H1 (cell line): ENCODE data around the gene EMD. TPM values are rescaled to one million over a fixed set of nuclear protein-coding genes. Genes with fewer than 3 reads are reported as not detected.

ENCODE experiments used
- FOSL1 ChIP-seq: IDR thresholded peaks from 2 replicates; pipeline ENCODE4 v1.6.1; 2011; ENCODE audit warnings: mild to moderate bottlenecking, low read depth, low read length, moderate library complexity; ENCODE audit not compliant: insufficient read depth
- HDAC6 ChIP-seq: IDR thresholded peaks from one replicate; pipeline ENCODE4 v1.7.1; 2012; ENCODE audit warnings: low read depth, mild to moderate bottlenecking, inconsistent platforms, low read length, moderate library complexity
- MAFK ChIP-seq: IDR thresholded peaks from 2 replicates; pipeline ENCODE4 v1.6.1; 2012; ENCODE audit warnings: low read depth, mild to moderate bottlenecking, improper control_type of control experiment, low read length
- SIX5 ChIP-seq: IDR thresholded peaks from 2 replicates; pipeline ENCODE4 v1.6.1; 2011; ENCODE audit warnings: mild to moderate bottlenecking, low read depth, low read length
- polyA plus RNA-seq, 7 experiments: library from polyadenylated mRNA; depleted of rRNA in 3 of 7; stranded (reverse) in 5 of 7; unstranded in 2 of 7; fragments of >200 nt in 5 of 7; fragments of 200-250 nt in 2 of 7; gene quantifications; 1 replicate in 5 of 7; 2 replicates in 1 of 7; 4 replicates in 1 of 7; pipeline versions ENCODE4 v1.2.1 to v1.2.3, GENCODE V29; 2011 to 2013; ENCODE audit warnings: missing spikeins in 2 of 7, mixed read lengths in 2 of 7
- total RNA-seq: library from RNA; stranded (reverse); fragmentation: NEBNext Ultra II Directional; extraction: Animal tissue kit (Norgen Biotek cat#: 25700); gene quantifications from 2 replicates; pipeline ENCODE4 v1.2.1, GENCODE V29; 2021

Gene EMD
- total and polyA plus RNA-seq, 2 of the 8 experiments (the other 6 are each of a cell fraction or from before 2014, with no cell fraction given), result 45.5 to 109 TPM

DNA sequence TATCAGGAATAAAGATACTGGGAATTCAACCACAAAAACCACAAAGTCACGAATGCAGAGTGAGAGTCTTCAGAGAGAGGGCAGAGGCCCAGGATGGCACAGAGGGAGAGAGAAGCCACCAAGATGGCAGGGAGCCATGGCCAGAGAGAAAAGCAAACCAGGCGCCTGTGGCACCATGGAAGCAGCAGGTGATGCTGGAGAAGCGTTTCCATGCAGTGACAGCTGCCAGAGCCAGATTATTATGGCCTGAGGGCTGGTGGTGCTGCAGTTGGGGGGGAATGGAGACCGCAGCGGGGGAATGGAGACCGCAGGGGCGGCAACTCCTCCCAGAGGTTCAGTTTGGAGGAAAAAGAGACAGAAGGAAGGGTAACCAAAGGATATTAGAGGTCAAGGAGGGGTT, 38.1 kb downstream of the EMD start (continued):
- TF ChIP-seq FOSL1, result no peak
- no peak for TF ChIP-seq SIX5
- no peak for TF ChIP-seq HDAC6
- TF ChIP-seq MAFK, result no peak
